Ishikawa (cell line): ENCODE results near the gene CROCC2.

Experiments used
- CEBPB ChIP-seq: IDR thresholded peaks from 2 replicates; pipeline ENCODE4 v1.6.1; 2012
- CREB1 ChIP-seq: IDR thresholded peaks from 2 replicates; pipeline ENCODE4 v1.6.1; 2012; ENCODE audit warnings: low read depth
- EGR1 ChIP-seq: IDR thresholded peaks from 2 replicates; pipeline ENCODE4 v1.6.1; 2012
- EP300 ChIP-seq: IDR thresholded peaks from 2 replicates; pipeline ENCODE4 v1.6.1; 2012; ENCODE audit warnings: borderline replicate concordance
- FOXM1 ChIP-seq: IDR thresholded peaks from 2 replicates; pipeline ENCODE4 v1.6.1; 2012; ENCODE audit warnings: low read depth, borderline replicate concordance
- MAX ChIP-seq: IDR thresholded peaks from 2 replicates; pipeline ENCODE4 v1.6.1; 2012
- NFIC ChIP-seq: IDR thresholded peaks from 2 replicates; pipeline ENCODE4 v1.6.1; 2012
- RAD21 ChIP-seq: IDR thresholded peaks from 2 replicates; pipeline ENCODE4 v1.6.1; 2012; ENCODE audit warnings: low read depth
- REST ChIP-seq: IDR thresholded peaks from 2 replicates; pipeline ENCODE4 v1.6.1; 2012; ENCODE audit warnings: low read depth, mild to moderate bottlenecking
- TAF1 ChIP-seq: IDR thresholded peaks from 2 replicates; pipeline ENCODE4 v1.6.1; 2012; ENCODE audit warnings: low read depth, mild to moderate bottlenecking
- TCF12 ChIP-seq: IDR thresholded peaks from 2 replicates; pipeline ENCODE4 v1.6.1; 2012; ENCODE audit warnings: low read depth
- TEAD4 ChIP-seq: IDR thresholded peaks from 2 replicates; pipeline ENCODE4 v1.6.1; 2012
- YY1 ChIP-seq: IDR thresholded peaks from 2 replicates; pipeline ENCODE4 v1.6.1; 2012; ENCODE audit warnings: low read depth

GRCh38 chr2:241033994-241034393, 127.9 kb downstream of the CROCC2 start:
- TF ChIP-seq TCF12 (no peak), FOXM1 (no peak), MAX (no peak), TAF1 (no peak), CEBPB (no peak), EP300 (no peak), RAD21 (no peak), CREB1 (no peak), TEAD4 (no peak), YY1 (no peak), EGR1 (no peak), REST (no peak), NFIC (no peak)
